ENCODE measurements around the gene MICAL3.
"Not testable (repeated sequence)": the region's sequence is repeated elsewhere in the genome, so short reads cannot be mapped to it uniquely, and the experiment has no call there.

Gene MICAL3, protein sequence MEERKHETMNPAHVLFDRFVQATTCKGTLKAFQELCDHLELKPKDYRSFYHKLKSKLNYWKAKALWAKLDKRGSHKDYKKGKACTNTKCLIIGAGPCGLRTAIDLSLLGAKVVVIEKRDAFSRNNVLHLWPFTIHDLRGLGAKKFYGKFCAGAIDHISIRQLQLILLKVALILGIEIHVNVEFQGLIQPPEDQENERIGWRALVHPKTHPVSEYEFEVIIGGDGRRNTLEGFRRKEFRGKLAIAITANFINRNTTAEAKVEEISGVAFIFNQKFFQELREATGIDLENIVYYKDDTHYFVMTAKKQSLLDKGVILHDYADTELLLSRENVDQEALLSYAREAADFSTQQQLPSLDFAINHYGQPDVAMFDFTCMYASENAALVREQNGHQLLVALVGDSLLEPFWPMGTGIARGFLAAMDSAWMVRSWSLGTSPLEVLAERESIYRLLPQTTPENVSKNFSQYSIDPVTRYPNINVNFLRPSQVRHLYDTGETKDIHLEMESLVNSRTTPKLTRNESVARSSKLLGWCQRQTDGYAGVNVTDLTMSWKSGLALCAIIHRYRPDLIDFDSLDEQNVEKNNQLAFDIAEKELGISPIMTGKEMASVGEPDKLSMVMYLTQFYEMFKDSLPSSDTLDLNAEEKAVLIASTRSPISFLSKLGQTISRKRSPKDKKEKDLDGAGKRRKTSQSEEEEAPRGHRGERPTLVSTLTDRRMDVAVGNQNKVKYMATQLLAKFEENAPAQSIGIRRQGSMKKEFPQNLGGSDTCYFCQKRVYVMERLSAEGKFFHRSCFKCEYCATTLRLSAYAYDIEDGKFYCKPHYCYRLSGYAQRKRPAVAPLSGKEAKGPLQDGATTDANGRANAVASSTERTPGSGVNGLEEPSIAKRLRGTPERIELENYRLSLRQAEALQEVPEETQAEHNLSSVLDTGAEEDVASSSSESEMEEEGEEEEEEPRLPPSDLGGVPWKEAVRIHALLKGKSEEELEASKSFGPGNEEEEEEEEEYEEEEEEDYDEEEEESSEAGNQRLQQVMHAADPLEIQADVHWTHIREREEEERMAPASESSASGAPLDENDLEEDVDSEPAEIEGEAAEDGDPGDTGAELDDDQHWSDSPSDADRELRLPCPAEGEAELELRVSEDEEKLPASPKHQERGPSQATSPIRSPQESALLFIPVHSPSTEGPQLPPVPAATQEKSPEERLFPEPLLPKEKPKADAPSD (N-terminal part only)

DNA sequence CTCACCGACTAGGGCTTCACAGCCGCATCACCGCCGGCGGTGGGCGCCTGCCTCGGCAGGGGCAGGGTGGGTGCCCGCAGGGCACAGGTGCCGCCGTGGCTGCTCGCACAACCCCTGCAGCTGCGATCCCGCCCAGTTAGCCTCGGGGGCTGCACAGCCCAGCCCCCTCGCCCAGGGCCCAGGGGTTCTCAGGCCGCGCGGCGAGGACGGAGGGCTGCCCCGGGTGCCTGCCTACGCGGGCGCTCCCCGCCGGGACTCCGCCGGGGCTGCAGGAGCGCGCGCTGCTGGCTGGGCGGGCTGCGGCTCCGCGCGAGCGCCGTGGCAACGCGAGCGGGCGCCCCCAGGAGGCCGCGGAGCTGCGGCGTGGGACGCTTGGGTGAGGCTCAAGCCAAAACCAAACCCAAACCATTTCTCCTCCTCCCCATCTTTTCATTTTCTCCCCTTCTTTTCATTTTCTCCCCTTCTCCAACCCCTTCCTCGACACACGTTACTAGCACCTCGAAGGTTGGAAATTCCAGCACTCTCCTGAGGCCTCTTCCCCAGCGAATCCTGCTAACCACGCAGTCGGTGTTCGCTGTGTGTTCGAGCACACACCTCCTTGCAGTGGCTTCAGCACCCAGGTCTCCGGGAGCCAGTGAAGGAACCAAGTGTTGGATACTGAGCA lies at the start of gene MICAL3:
MICAL3 (minus strand) TSS at position 286 of the 664 bp plus-strand sequence. CDS start 117,749 bp downstream, outside the sequence.
- peak; percentile 78 for DNase-seq

DNA sequence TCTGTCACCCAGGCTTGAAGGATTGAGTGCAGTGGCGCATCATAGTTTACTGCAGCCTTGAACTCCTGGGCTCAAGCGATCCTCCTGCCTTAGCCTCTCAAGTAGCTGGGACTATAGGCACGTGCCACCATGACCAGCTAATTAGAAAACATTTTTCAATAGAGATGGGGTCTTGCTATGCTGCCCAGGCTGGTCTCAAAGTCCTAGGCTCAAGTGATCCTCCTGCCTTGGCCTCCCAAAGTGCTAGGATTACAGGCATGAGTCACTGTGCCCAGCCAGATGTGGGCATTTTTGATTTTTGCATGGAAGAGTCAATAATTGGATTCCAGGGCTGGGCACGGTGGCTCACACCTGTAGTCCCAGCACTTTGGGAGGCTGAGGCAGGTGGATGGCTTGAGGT lies 49.6 kb upstream of the MICAL3 start:
- DNase-seq = not testable (repeated sequence)

DNA sequence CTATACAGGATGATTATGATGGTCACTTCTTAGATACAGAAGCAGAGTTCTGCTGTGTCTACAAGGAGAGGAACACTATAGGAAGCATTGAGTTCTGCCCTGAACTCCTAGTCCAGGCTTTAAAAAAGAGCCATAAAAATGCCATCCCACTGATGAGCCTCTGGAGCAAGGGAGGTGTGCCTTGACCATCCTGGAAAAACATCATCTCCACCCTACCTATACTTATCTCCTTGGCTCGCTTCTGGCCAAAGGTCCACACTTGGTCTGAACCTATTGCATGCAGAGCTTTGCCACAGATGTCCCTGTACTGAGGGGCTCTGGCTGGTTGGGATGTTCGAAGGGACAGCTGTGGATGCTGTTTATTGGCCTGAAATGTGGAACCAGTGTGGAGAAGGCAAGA lies 49.1 kb upstream of the MICAL3 start:
- DNase-seq = no peak

DNA sequence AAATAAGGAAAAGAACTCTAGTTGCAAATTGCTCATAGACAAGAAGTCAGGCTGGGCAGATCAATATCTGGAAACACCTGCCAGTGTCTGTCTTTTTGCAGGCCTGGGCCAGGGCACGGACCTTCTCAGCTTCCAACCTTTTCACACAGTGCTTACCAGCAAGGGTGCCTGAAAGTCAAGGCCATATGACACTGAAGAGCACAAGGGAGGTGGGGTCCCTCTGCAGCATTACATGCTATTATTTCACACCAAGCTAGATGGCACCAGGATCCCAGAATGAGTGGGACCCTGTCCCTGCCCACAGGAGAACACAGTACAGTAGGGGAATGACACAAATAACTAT lies 47.6 kb upstream of the MICAL3 start:
- no peak for DNase-seq

DNA sequence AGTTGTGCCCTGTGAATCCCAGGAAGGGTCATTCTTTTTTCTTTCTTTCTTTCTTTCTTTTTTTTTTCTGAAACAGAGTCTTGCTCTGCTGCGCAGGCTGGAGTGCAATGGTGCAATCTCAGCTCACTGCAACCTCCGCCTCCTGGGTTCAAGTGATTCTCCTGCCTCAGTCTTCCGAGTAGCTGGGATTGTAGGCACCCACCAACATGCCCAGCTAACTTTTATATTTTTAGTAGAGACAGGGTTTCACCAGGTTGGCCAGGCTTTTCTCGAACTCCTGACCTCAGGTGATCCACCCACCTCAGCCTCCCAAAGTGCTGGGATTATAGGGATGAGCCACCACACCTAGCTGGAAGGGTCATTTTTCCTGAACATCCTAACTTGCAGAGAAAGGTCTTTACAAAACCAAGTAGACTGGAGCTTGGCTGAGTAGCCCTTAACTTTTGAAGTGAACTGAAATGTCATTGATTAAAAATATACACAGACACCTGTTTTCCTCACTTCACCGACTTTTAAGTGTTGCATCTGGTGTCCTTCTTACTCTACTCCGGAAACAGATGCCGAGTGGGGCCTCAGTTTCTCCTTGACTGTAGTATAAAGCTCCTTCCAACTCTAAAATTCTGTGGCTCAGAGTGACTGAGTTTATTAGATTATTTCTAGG lies 47.1 kb upstream of the MICAL3 start:
- not testable (repeated sequence) for DNase-seq

DNA sequence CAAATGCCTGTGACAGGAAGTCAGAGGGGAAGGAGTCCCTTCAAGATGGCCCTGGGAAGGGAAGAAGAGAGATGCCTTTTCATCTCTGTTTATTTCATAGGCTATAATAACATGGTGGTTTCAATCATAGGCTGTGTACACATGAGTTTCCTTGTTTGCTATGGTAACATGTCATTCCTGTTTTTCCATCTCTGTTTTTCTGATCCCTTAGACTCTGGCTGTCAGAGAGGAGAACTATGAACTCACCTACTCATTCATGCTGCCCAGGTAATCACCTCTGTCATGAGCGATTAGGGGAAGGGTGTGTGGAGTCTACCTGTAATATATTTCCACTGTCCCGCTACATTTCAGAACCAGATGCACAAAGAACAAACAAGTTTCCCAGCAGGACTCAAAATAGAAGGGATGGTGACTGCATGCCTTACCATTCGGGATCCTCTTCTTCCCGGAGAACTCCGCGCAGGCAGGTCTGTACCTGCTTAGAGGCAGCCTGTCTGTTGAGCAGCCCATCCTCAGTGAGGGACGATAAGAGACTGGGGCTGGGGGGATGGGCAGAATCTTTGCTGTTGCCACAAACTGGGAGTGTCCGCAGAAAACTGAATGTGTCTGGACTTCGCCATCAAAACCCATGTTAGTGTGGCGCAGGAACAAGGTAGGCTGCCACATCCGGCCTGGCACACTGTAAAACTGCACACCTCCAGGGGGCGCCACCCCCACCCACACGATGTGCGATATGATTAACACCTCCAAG lies 46.4 kb upstream of the MICAL3 start:
- peak; percentile 85 for DNase-seq

DNA sequence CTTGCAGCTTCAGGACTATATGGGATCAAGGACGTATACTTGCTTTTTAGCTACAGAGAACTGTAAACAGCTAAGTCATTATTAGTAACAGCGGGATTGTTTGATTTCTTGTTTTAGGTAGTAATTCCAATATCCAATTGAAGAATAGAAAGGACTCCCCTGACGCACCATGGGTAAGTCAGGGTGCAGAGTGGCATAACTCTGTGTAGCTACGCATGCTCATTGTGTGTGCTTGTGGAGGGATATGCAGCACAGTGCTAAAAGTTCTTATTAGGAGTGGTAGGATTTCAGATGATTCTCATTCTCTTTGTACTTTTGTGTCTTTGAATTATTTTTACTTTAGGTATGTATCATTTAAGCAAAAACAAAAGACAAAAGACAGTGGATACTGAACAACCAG lies 45.7 kb upstream of the MICAL3 start:
- DNase-seq = no peak

DNA sequence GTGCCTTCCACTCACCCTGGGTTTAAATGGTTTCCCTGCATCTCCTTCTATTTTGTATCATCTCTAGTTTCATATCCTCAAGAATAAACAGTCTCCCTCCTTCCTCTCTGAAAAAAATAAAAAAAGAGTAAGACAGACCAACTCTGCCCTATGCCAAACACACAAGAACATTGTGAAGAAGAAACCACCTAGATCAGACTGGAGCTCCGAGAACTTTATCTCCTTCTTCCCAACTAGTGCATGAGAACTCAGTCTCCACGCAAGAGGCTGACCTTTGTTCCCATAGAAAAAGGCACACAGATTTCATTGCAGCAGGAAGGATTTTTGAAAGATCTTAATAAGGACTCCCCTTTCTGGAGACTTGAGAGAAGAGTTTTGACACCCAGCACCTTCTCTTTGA lies 44.7 kb upstream of the MICAL3 start:
- DNase-seq = no peak

DNA sequence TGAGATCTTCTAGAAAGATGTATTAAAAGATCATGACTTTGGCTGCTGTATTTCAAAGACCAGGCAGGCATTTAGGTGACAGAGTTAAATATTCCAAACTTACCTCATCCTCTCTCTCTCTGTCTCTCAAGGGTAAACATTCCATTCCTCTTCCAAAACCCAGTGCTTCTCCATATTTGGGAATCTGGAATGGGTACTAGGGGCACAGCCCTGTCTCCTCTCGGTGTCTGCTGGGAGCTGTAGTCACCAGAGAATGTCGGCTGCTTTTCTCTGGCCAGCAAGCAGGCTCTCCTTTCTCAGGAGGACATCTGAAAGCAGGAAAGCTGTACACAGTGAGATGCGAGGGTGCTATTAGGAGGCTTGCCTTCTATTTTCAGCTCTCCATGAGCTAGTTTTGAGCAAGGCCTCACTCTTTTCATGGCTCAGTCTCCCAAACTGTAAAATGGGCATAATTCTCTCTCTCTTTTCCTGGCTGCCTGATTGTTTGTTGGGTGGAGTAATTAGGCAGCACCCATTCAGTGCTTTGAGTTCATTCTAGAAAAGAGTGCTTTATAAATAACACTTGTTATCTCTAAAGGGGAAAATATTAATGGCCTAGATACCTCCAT lies 44.1 kb upstream of the MICAL3 start:
- DNase-seq = no peak

DNA sequence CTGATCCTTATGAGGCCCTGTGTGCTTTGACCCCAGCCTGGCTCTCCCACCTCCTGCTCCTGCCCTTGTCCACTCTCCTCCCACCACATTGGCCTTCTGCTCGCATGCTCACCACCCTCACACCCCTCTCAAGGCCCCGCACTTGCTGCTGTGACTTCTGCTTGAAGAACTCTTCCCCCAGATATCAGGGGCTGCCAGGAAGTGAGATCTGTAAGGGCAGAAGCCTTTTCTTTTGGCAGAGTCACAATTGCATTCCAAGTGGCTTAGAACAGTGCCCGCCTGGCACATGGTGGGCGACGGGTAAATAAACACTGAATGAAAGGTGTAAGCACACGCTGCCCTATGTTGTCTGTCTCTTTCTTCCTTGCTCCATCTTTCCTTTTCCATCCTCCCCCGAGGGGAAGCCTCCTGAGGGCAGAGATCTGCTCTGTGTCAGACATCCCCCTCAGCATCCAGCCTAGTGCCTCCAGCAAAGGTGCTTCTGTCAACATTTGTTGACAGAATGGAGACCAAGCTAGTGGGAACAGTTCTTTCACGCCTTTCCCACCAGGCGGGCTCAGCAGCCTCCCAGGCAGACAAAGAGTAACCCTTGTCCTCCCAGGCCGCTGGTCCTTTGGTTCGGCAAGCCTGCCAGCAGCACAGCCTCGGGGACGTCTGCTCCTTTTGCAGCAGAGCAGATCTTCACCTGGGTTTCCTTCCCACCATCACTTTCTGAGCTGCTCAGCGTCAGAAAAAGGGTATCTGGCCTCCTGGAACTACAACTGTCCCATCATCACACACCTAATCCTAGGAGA lies 43.4 kb upstream of the MICAL3 start:
- no peak for DNase-seq

DNA sequence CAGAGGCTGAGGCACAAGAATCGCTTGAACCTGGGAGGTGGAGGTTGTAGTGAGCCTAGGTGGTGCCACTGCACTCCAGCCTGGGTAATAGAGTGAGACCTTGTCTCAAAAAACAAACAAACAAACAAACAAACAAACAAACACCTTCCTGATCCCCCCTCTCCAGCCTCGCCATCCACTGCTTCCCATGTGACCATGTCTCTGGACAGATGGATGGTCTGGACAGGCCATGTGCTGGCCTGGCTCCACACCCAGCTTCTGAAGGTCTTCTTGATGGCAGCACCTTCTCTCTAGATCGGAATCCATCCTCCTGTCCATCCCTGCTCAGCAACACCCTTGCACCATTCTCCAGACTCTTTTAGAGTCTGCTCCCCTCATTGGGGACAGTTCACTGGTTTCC lies 42.8 kb upstream of the MICAL3 start:
- no peak for DNase-seq

DNA sequence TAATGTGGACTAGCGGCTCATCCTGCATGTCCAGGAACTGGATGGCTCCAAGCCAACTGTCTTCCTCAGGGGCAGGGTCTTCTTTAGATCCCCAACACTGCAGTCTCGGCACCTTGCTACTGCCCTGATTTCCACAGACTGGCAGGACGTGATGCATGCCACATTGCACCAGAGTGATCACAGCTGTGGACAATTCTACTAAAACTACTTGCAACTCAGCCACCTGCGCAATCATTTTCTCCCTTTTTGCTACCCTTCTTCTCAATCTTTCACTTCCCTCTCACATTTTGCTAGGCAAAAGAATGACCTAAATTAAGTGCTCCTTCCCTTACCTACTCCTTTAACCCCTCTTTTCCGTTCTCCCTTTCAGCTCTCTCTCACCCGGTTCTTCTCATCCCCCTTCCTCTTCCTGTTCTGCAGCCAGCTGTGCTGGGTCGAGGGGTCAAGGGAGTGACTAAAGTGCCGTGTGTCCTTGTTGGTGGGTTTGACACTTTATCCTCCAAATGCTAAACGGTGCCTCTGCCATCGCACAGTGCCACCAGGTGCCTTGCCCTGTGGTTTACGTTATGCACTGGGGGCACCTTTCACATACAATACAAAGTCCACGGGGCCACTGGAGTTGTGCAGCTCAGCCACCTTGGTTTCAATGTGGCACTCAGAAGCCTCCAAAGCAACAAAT lies 42.0 kb upstream of the MICAL3 start:
- DNase-seq = no peak

DNA sequence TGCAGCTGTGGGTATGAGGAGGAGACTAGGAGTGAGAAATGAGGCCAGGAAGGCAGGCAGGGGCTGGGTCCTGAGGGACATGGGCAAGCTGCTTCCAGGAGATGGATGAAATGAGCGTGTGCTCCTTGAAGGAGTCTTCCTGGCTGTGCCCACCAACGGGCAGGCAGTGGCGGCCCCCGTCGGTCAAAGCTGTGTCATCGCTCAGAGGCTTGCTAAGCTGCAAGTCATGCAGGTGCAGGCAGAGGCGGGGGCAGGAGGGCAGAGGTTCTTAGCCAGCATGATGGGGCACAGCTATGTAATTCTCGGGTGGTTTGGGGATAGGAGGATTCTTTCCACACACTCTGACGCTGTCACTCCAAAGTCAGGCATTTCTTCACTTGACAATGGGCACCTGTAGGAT lies 40.9 kb upstream of the MICAL3 start:
- no peak for DNase-seq

DNA sequence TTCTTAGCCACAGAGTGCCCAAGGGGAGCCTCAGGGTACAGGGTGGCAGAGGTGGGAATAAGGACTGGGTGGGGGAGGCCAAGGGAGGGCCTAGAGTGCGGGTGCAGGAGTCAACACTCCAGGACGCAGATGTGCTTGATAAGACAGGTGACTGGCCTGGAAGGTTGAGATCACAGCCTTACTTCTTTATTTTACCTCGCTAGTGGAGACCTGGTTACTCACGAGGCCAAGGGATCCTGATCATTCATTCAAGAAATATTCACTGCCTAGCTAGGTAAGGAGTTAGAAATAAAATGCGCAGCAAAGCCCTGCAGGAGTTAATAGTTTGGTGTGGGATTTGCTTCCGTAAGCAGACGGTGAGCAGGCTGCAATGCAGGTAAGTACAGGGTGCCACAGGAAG lies 40.3 kb upstream of the MICAL3 start:
- DNase-seq = no peak

DNA sequence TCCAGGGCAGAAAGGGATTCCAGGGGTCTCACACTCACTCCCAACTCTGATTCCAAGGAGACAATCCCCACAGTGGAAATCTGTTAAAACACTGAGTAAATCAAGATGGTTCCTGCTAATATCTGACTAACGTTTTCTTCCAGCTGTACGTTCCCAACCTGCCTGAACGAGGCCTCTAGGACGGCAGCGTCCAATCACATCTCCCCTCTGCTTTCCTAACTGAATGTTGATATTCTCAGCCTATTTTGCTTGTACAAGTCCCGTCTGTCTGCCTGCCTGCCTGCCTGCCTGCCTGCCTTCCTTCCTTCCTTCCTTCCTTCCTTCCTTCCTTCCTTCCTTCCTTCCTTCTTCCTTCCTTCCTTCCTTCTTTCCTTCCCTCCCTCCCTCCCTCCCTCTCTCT lies 39.4 kb upstream of the MICAL3 start:
- DNase-seq = not testable (repeated sequence)

DNA sequence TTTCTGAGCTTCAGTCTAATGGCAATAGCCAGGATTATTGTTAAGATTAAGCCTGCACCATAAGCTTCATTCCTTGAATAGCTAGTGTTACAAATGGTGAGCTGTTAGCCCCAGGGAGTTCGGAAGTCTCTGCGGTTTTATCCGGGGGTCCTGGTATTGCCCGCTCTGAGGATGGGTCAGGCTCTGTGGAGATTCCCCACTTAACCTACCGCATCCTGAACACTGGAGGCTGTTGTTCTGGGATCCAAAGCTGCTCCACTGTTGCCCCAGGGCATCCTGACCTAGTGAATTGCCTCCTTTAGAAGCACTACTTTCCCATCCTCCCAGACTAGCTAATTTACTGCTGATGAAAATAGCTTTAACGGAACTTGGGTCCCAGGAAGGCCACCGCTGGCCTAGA lies 38.9 kb upstream of the MICAL3 start:
- DNase-seq = no peak

DNA sequence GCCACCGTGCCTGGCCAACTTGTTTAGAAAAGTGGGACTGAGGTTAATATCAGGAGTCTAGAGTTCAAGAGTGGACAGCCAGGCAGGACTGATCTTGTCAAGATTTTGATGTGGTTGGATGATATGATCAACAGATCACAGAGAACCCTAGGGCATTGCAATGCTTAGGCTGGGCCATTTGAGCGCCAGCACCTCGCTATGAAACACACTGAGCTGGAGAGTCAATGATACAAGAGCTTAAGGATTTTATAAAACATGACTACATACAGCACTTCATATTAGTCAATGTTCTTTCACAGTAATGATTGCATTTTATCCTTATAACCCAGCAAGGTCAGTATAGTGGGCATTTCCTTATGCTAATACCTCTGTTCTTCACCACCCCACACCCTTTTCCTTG lies 38.1 kb upstream of the MICAL3 start:
- no peak for DNase-seq

DNA sequence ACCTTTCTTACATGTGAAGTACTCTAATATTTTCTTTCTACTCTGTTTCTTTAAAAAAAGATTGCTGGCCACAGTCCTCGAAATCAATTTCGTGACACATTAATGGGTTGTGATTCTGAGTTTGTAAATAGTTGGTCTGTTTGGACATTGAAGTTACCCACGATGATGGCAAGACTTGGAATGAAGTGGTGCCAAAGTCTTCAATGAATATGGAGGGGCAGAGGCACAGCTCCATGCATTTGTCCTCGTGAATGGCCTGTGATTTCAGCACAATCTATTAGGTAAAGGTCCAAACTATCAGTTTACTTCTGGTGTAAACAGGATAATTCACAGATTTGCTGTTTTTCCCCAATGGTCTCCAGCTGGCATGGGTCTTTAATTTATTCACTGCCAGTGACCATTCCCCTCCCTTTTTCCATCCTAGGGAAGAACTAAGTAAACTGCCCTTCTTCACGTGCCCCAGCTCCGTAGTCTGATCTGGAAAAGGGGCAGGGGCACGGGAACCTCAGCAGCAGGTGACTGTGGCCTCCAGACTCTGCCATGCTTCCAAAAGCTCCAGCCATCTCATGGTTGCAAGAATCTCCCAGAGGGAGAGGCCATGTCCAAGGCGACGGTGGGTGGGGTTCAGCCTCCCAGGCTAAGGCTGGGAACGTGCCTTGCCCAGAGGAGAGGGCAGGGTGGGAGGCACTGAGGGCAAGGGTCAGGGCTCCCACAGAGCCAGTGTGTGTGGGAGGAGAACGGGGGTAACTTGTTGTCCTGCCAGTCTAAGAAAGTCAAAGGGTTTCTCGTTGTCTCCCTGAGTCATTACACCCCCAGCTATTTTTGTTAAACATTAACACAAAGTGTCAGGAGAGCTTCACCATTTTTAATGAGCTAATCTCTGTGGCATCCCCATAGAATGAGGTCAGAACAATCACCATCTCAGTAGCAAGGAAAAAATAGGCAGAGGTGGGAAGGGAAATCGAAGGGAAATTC lies 36.6 kb upstream of the MICAL3 start:
- peak; percentile 91 for DNase-seq
